SK-N-SH (cell line): ENCODE data around the gene ST8SIA6. TPM values are rescaled to one million over a fixed set of nuclear protein-coding genes. Genes with fewer than 3 reads are reported as not detected.

Experiments
- CTCF ChIA-PET: fragments of 300-600, 350-600 bp; formaldehyde crosslinking; extraction: SDS; loops from one replicate; lab custom pipeline; 2021; lab: Yijun Ruan, JAX
- POLR2A ChIA-PET: fragments of 350-600 bp; sonication (Branson Sonifier 250); formaldehyde crosslinking; extraction: SDS; loops from one replicate; lab custom pipeline; 2020; ENCODE audit warnings: antibody characterized with exemption, inconsistent platforms; lab: Yijun Ruan, JAX
- DNase-seq: peaks from one replicate; pipeline ENCODE4 v3.0.0; 2012
- H2AFZ ChIP-seq: fragments of 200-600 bp; sonication (generic); 2 replicates; pipeline ENCODE4 v1.8.1; 2016; ENCODE audit warnings: antibody characterized with exemption, mild to moderate bottlenecking, low read depth
- H3F3A ChIP-seq: fragments of 200-600 bp; sonication (generic); replicated peaks from 2 replicates; pipeline ENCODE3; 2016; ENCODE audit warnings: antibody characterized with exemption, mild to moderate bottlenecking; ENCODE audit not compliant: insufficient read depth
- H3K27ac ChIP-seq, 2 experiments: fragments of 200-500 bp in 1 of 2; fragments of 200-600 bp in 1 of 2; sonication (Bioruptor generic) in 1 of 2; sonication (generic), shearing (Covaris generic) in 1 of 2; 2 replicates each; pipeline versions ENCODE4 v1.5.1 to v1.6.1; 2014 to 2016; ENCODE audit warnings: low read depth in 2 of 2, inconsistent platforms in 1 of 2, low read length in 1 of 2, mild to moderate bottlenecking in 1 of 2, mixed read lengths in 1 of 2
- H3K27me3 ChIP-seq: fragments of 200-600 bp; sonication (generic), shearing (Covaris generic); 2 replicates; pipeline ENCODE4 v1.6.1; 2016; ENCODE audit warnings: mixed run types; ENCODE audit not compliant: insufficient read depth
- H3K36me3 ChIP-seq, 2 experiments: fragments of 200-500 bp in 1 of 2; fragments of 200-600 bp in 1 of 2; sonication (Bioruptor generic) in 1 of 2; sonication (generic) in 1 of 2; replicated peaks in 1 of 2; 2 replicates each; pipeline versions ENCODE3 to v1.5.1; 2014 to 2016; ENCODE audit warnings: low read length in 1 of 2, mild to moderate bottlenecking in 1 of 2; ENCODE audit not compliant: insufficient read depth in 2 of 2, control insufficient read depth in 1 of 2
- H3K4me1 ChIP-seq, 2 experiments: fragments of 200-500 bp in 1 of 2; fragments of 200-600 bp in 1 of 2; sonication (Bioruptor generic) in 1 of 2; sonication (generic), shearing (Covaris generic) in 1 of 2; 2 replicates each; pipeline versions ENCODE4 v1.5.1 to v1.6.1; 2014 to 2016; ENCODE audit warnings: low read depth in 1 of 2, low read length in 1 of 2, mixed run types in 1 of 2; ENCODE audit not compliant: insufficient read depth in 2 of 2, control insufficient read depth in 1 of 2
- H3K4me2 ChIP-seq: fragments of 200-600 bp; sonication (generic), shearing (Covaris generic); 2 replicates; pipeline ENCODE4 v1.6.1; 2017; ENCODE audit warnings: mixed run types
- H3K4me3 ChIP-seq, 2 experiments: fragments of 200-500 bp in 1 of 2; fragments of 200-600 bp in 1 of 2; sonication (Bioruptor generic) in 1 of 2; sonication (generic), shearing (Covaris generic) in 1 of 2; 2 replicates each; pipeline versions ENCODE4 v1.5.1 to v1.8.1; 2014 to 2016; ENCODE audit warnings: low read depth in 2 of 2, inconsistent platforms in 1 of 2, low read length in 1 of 2, mild to moderate bottlenecking in 1 of 2, mixed read lengths in 1 of 2, moderate library complexity in 1 of 2
- H3K79me2 ChIP-seq: fragments of 200-600 bp; sonication (generic); 2 replicates; pipeline ENCODE4 v1.8.1; 2017; ENCODE audit warnings: mild to moderate bottlenecking; ENCODE audit not compliant: insufficient read depth
- H3K9ac ChIP-seq: fragments of 200-600 bp; sonication (generic); 2 replicates; pipeline ENCODE4 v1.6.1; 2017; ENCODE audit warnings: mixed run types
- H3K9me2 ChIP-seq: fragments of 200-600 bp; sonication (generic); 2 replicates; pipeline ENCODE4 v1.6.1; 2017; ENCODE audit warnings: mixed run types
- H3K9me3 ChIP-seq: fragments of 200-600 bp; sonication (generic); 2 replicates; pipeline ENCODE4 v1.6.1; 2017; ENCODE audit warnings: mixed run types, mild to moderate bottlenecking, moderate library complexity
- H4K20me1 ChIP-seq: fragments of 200-600 bp; sonication (generic); 2 replicates; pipeline ENCODE4 v1.6.1; 2017; ENCODE audit warnings: mild to moderate bottlenecking, mixed run types; ENCODE audit not compliant: insufficient read depth
- EZH2phosphoT487 ChIP-seq: fragments of 200-600 bp; sonication (generic); IDR thresholded peaks from 2 replicates; pipeline ENCODE4 v1.6.1; 2017; ENCODE audit warnings: low read depth, mixed run types, mild to moderate bottlenecking, antibody characterized with exemption, moderate library complexity, borderline replicate concordance
- FOXJ3 ChIP-seq: sonication (generic); formaldehyde crosslinking; IDR thresholded peaks from 2 replicates; pipeline ENCODE4 v1.5.1; 2020; ENCODE audit warnings: mild to moderate bottlenecking, missing genetic modification reagents
- MEF2A ChIP-seq: IDR thresholded peaks from 2 replicates; pipeline ENCODE4 v1.4.0; 2012; ENCODE audit warnings: low read depth, borderline replicate concordance
- RAD21 ChIP-seq: IDR thresholded peaks from 2 replicates; pipeline ENCODE4 v1.6.1; 2012; ENCODE audit warnings: mild to moderate bottlenecking, low read length
- RCOR1 ChIP-seq: fragments of 150-350 bp; IDR thresholded peaks from 2 replicates; pipeline ENCODE4 v1.6.1; 2017; ENCODE audit warnings: antibody characterized with exemption, low read length
- REST ChIP-seq: IDR thresholded peaks from 2 replicates; pipeline ENCODE4 v1.6.1; 2012; ENCODE audit warnings: mild to moderate bottlenecking, low read depth, low read length, moderate library complexity
- SIN3A ChIP-seq: IDR thresholded peaks from 2 replicates; pipeline ENCODE4 v1.6.1; 2012; ENCODE audit warnings: low read depth, mild to moderate bottlenecking, low read length, moderate library complexity, borderline replicate concordance
- TEAD4 ChIP-seq: IDR thresholded peaks from 2 replicates; pipeline ENCODE4 v1.4.0; 2012; ENCODE audit warnings: mild to moderate bottlenecking, borderline replicate concordance; ENCODE audit not compliant: insufficient read depth
- WGBS: methylation state at CpG from one replicate; pipeline ENCODE4 v1.1.6; 2017; ENCODE audit warnings: low lambda C conversion rate; 5-methylcytosine and 5-hydroxymethylcytosine counted together
- polyA plus RNA-seq, 3 experiments: library from polyadenylated mRNA; depleted of rRNA; stranded (reverse); fragments of >200 nt; gene quantifications; 2 replicates each; pipeline ENCODE4 v1.2.3, GENCODE V29; 2012

ST8SIA6 gene
- polyA plus RNA-seq, 1 of the 3 experiments (the other 2 are of a cell fraction) = 0.03 TPM

- Histone ChIP-seq H3K9ac (no peak overlapping the region), H3K36me3 (no peaks in the 10 kb centered on the region), H3K4me2 (no peak overlapping the region), H3K27ac (no peak overlapping the region), H3K4me1 (no peaks in the 10 kb centered on the region), H3K9me3 (no peaks in the 10 kb centered on the region), H3K27me3 (no peaks in the 10 kb centered on the region), H3F3A (no peaks in the 10 kb centered on the region), H3K4me3 (no peak overlapping the region), H2AFZ (no peak overlapping the region), H3K79me2 (no peaks in the 10 kb centered on the region), H4K20me1 (no peaks in the 10 kb centered on the region), H3K9me2 (no peaks in the 10 kb centered on the region)
- CTCF ChIA-PET = interaction anchor here (1.2 kb wide), 1 partner anchor 19 kb away, joined by 3 read pairs; no protein-coding TSS in a partner anchor
- DNase-seq = no peak
- no peak for TF ChIP-seq RCOR1
- no peak for TF ChIP-seq RAD21
- TF ChIP-seq EZH2phosphoT487 = no peak
- WGBS = 86% methylated on average over 1 of the region's 1 CpG
- POLR2A ChIA-PET = no interaction called here
These were observed 21.7 kb upstream of the ST8SIA6 start for GRCh38 chr10:17476073-17476472.

GRCh38 chr10:17475661-17476060 is 21.3 kb upstream of the ST8SIA6 start:
- no peak for DNase-seq
- Histone ChIP-seq H4K20me1 (no peaks in the 10 kb centered on the region), H2AFZ (no peak overlapping the region), H3K36me3 (no peaks in the 10 kb centered on the region), H3K4me3 (no peak overlapping the region), H3K4me1 (no peaks in the 10 kb centered on the region), H3K27me3 (no peaks in the 10 kb centered on the region), H3K9ac (no peak overlapping the region), H3K27ac (no peak overlapping the region), H3F3A (no peaks in the 10 kb centered on the region), H3K9me2 (no peaks in the 10 kb centered on the region), H3K79me2 (no peaks in the 10 kb centered on the region), H3K9me3 (no peaks in the 10 kb centered on the region), H3K4me2 (no peak overlapping the region)
- CTCF ChIA-PET = interaction anchor here (1.2 kb wide), 1 partner anchor 19 kb away, joined by 3 read pairs; no protein-coding TSS in a partner anchor
- no peak for TF ChIP-seq SIN3A
- no peak for TF ChIP-seq FOXJ3 (CRISPR knock-in tag)
- no peak for TF ChIP-seq MEF2A
- no peak for TF ChIP-seq TEAD4
- TF ChIP-seq REST = no peak
- POLR2A ChIA-PET = no interaction called here
- WGBS = 77% methylated on average over 3 of the region's 3 CpGs
